Endothelial cell of umbilical vein (primary cell): Measurements from ENCODE around the gene TNFAIP8.
"Not testable (repeated sequence)": the region's sequence is repeated elsewhere in the genome, so short reads cannot be mapped to it uniquely, and the experiment has no call there.

Source experiments
- POLR2A ChIP-seq: IDR thresholded peaks from 2 replicates; pipeline ENCODE4 v1.6.1; 2012; ENCODE audit warnings: low read depth, mild to moderate bottlenecking, control low read depth, low read length
- TF ChIP-seq, protein P1 (sequence below), 2 donors: IDR thresholded peaks; 1 replicate in 1 of 2; 2 replicates in 1 of 2; pipeline ENCODE4 v1.5.1; 2011; ENCODE audit warnings: low read length in 2 of 2, mild to moderate bottlenecking in 2 of 2, moderate library complexity in 2 of 2, control low read depth in 1 of 2, inconsistent platforms in 1 of 2, low read depth in 1 of 2; ENCODE audit not compliant: insufficient read depth in 1 of 2; ENCODE audit errors: extremely low read depth in 1 of 2

DNA sequence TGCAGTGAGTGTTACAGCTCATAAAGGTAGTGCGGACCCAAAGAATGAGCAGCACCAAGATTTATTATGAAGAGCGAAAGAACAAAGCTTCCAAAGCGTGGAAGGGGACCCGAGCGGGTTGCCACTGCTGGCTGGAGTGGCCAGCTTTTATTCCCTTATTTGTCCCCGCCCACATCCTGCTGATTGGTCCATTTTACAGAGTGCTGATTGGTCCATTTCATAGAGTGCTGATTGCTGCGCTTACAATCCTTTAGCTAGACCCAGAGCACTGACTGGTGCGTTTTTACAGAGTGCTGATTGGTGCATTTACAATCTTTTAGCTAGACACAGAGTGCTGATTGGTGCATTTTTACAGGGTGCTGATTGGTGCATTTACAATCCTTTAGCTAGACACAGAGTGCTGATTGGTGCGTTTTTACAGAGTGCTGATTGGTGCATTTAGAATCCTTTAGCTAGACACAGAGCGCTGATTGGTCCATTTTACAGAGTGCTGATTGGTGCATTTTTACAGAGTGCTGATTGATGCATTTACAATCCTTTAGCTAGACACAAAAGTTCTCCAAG lies 76.9 kb downstream of the TNFAIP8 start:
- TF ChIP-seq, protein P1, sequence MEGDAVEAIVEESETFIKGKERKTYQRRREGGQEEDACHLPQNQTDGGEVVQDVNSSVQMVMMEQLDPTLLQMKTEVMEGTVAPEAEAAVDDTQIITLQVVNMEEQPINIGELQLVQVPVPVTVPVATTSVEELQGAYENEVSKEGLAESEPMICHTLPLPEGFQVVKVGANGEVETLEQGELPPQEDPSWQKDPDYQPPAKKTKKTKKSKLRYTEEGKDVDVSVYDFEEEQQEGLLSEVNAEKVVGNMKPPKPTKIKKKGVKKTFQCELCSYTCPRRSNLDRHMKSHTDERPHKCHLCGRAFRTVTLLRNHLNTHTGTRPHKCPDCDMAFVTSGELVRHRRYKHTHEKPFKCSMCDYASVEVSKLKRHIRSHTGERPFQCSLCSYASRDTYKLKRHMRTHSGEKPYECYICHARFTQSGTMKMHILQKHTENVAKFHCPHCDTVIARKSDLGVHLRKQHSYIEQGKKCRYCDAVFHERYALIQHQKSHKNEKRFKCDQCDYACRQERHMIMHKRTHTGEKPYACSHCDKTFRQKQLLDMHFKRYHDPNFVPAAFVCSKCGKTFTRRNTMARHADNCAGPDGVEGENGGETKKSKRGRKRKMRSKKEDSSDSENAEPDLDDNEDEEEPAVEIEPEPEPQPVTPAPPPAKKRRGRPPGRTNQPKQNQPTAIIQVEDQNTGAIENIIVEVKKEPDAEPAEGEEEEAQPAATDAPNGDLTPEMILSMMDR (IDR thresholded peaks at IDR 0.05; ENCODE audit: extremely low read depth in 1 of 2, insufficient read depth in 1 of 2, low read depth in 1 of 2, low read length in 2 of 2), result not testable (repeated sequence)
- not testable (repeated sequence) for TF ChIP-seq POLR2A
